ENCODE results near the gene CACNB4. TPM values are rescaled to one million over a fixed set of nuclear protein-coding genes. Genes with fewer than 3 reads are reported as not detected.

CACNB4 gene
- total and polyA plus RNA-seq, 2 of the 4 experiments (the other 2 are of a cell fraction), result 0.12 to 0.36 TPM

DNA sequence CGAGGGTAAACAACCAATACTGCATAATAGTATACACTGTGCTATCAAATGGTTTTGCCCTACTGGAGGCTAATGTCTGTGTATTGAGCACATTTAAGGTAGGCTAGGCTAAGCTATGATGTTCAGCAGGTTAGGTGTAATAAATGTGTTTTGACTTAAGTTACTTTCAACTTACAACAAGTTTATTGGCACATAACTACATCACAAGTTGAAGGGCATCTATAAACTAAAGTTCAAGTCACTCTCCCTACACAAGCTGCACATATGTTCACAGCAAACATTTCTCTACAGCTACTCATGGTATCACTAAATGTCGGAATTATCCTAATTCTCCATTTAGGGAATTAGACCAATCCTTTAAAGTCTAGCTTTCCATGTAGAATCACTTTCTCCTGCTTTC, 282.0 kb downstream of the CACNB4 start:
- Histone ChIP-seq H3K14ac (replicated peaks; ENCODE audit: low read depth, low read length) (no peak overlapping the region), H3K4me3 (ENCODE audit: insufficient read depth, low read depth, low read length) (no peak overlapping the region), H3K23ac (ENCODE audit: low read depth, low read length) (no peak overlapping the region), H2AFZ (replicated peaks; ENCODE audit: low read length, poor library complexity) (no peak overlapping the region), H4K91ac (ENCODE audit: insufficient read depth, low read depth, low read length) (no peak overlapping the region), H3K9me3 (ENCODE audit: control insufficient read depth, insufficient read depth, low read length) (no peaks in the 10 kb centered on the region), H3K27ac (ENCODE audit: insufficient read depth, low read length) (no peak overlapping the region), H2BK15ac (ENCODE audit: low read depth, low read length) (no peak overlapping the region), H3K79me1 (ENCODE audit: low read depth in 1 of 2, low read length in 2 of 2) (peaks cover 21 to 45% of the 10 kb centered on the region in 2 experiments), H3K9me1 (ENCODE audit: insufficient read depth, low read length) (no peaks in the 10 kb centered on the region), H3K36me3 (ENCODE audit: control insufficient read depth, insufficient read depth, low read length) (peaks cover 8% of the 10 kb centered on the region; the same call in 1 of the 2 replicates), H2BK120ac (ENCODE audit: low read depth, low read length) (no peak overlapping the region), H4K5ac (ENCODE audit: low read depth, low read length) (no peak overlapping the region), H4K8ac (ENCODE audit: low read depth in 2 of 2, low read length in 2 of 2) (no peak overlapping the region), H2AK5ac (ENCODE audit: low read depth, low read length) (no peak overlapping the region), H3K9ac (ENCODE audit: low read depth, low read length) (no peak overlapping the region), H2BK20ac (ENCODE audit: low read depth, low read length) (no peak overlapping the region), H4K20me1 (ENCODE audit: insufficient read depth, low read length) (peaks cover 35% of the 10 kb centered on the region; the same call in 1 of the 2 replicates), H3K4ac (ENCODE audit: low read depth, low read length) (no peak overlapping the region), H3K18ac (ENCODE audit: low read depth, low read length) (no peak overlapping the region), H3K4me1 (ENCODE audit: control insufficient read depth, insufficient read depth, low read length) (no peaks in the 10 kb centered on the region), H2BK5ac (ENCODE audit: low read depth, low read length, poor library complexity, severe bottlenecking) (no peak overlapping the region), H2AK9ac (replicated peaks; ENCODE audit: low read depth, low read length, poor library complexity) (no peak overlapping the region), H3K4me2 (ENCODE audit: low read depth, low read length) (no peak overlapping the region), H3K27me3 (ENCODE audit: control insufficient read depth, insufficient read depth, low read length) (no peaks in the 10 kb centered on the region), H3K56ac (ENCODE audit: extremely low read depth, insufficient read depth, low read length) (no peak overlapping the region)
- in situ Hi-C loops (cut with MboI; ENCODE audit: low sequenced_read_pairs), result no loop called here
- intact Hi-C loops (cut with micrococcal nuclease), result no loop called here
- 80% methylated on average over 1 of the region's 2 CpGs; no CpG with 5 or more reads in 1 of the 2 experiments for WGBS, 2 experiments (ENCODE audit: extremely low coverage in 2 of 2, insufficient read length in 1 of 2)
- no TSS peak for BruUV-seq (replicated peaks)
- TF ChIP-seq MAZ (IDR thresholded peaks at IDR 0.05; ENCODE audit: borderline replicate concordance, low read depth, low read length) (no peak), BHLHE40 (IDR thresholded peaks at IDR 0.05; ENCODE audit: low read depth, low read length) (no peak), CHD1 (IDR thresholded peaks at IDR 0.05; ENCODE audit: low read depth, low read length) (no peak), MXI1 (IDR thresholded peaks at IDR 0.05; ENCODE audit: borderline replicate concordance, low read depth, low read length) (no peak)
- TF ChIP-seq, protein P1, sequence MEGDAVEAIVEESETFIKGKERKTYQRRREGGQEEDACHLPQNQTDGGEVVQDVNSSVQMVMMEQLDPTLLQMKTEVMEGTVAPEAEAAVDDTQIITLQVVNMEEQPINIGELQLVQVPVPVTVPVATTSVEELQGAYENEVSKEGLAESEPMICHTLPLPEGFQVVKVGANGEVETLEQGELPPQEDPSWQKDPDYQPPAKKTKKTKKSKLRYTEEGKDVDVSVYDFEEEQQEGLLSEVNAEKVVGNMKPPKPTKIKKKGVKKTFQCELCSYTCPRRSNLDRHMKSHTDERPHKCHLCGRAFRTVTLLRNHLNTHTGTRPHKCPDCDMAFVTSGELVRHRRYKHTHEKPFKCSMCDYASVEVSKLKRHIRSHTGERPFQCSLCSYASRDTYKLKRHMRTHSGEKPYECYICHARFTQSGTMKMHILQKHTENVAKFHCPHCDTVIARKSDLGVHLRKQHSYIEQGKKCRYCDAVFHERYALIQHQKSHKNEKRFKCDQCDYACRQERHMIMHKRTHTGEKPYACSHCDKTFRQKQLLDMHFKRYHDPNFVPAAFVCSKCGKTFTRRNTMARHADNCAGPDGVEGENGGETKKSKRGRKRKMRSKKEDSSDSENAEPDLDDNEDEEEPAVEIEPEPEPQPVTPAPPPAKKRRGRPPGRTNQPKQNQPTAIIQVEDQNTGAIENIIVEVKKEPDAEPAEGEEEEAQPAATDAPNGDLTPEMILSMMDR (conservative IDR thresholded peaks at IDR 0.05; ENCODE audit: low read depth, low read length), result no peak
- DNase-seq (no peak), ATAC-seq (ENCODE audit: low read depth) (no peak)
- ChIA-PET POLR2A (ENCODE audit: unreplicated experiment) (interaction anchor here (0.6 kb wide), 1 partner anchor 515 kb away, joined by 4 read pairs; no protein-coding TSS in a partner anchor), CTCF (no interaction called here)
- dilution Hi-C loops (cut with HindIII; ENCODE audit: low sequenced_read_pairs, unreplicated experiment), result no loop called here
